ENCODE measurements around the gene ATP8A2.

DNA sequence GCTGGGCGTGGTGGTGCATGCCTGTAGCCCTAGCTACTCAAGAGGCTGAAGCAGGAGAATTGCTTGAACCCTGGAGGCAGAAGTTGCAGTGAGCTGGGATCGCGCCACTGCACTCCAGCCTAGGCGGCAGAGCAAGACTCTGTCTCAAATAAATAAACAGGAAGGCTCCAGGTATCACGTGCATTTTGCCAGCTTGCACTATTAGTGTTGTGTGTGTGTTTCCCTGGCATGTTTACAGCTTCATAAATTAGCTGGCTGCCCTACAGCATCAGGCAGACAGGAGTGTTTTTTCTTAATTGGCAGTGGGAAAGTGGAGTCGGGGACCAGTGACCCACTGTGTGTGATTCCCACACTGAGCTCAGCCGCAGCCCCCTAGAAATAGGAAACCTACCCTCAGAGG lies 647.5 kb downstream of the ATP8A2 start:
- TF ChIP-seq POLR2A (IDR thresholded peaks at IDR 0.05), result no peak
- TF ChIP-seq, protein P1, sequence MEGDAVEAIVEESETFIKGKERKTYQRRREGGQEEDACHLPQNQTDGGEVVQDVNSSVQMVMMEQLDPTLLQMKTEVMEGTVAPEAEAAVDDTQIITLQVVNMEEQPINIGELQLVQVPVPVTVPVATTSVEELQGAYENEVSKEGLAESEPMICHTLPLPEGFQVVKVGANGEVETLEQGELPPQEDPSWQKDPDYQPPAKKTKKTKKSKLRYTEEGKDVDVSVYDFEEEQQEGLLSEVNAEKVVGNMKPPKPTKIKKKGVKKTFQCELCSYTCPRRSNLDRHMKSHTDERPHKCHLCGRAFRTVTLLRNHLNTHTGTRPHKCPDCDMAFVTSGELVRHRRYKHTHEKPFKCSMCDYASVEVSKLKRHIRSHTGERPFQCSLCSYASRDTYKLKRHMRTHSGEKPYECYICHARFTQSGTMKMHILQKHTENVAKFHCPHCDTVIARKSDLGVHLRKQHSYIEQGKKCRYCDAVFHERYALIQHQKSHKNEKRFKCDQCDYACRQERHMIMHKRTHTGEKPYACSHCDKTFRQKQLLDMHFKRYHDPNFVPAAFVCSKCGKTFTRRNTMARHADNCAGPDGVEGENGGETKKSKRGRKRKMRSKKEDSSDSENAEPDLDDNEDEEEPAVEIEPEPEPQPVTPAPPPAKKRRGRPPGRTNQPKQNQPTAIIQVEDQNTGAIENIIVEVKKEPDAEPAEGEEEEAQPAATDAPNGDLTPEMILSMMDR (IDR thresholded peaks at IDR 0.05), result no peak

Measured in heart left ventricle (tissue), 13 donors.